ENCODE results near the gene UBE2E3.
A peak's percentile ranks its signal among the peaks of the same experiment; 100 is the strongest.

Gene UBE2E3

GRCh38 chr2:180978903-180979748, 1.3 kb upstream of the UBE2E3 start:
- TF ChIP-seq, protein P1, sequence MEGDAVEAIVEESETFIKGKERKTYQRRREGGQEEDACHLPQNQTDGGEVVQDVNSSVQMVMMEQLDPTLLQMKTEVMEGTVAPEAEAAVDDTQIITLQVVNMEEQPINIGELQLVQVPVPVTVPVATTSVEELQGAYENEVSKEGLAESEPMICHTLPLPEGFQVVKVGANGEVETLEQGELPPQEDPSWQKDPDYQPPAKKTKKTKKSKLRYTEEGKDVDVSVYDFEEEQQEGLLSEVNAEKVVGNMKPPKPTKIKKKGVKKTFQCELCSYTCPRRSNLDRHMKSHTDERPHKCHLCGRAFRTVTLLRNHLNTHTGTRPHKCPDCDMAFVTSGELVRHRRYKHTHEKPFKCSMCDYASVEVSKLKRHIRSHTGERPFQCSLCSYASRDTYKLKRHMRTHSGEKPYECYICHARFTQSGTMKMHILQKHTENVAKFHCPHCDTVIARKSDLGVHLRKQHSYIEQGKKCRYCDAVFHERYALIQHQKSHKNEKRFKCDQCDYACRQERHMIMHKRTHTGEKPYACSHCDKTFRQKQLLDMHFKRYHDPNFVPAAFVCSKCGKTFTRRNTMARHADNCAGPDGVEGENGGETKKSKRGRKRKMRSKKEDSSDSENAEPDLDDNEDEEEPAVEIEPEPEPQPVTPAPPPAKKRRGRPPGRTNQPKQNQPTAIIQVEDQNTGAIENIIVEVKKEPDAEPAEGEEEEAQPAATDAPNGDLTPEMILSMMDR (conservative IDR thresholded peaks at IDR 0.05): no peak

DNA sequence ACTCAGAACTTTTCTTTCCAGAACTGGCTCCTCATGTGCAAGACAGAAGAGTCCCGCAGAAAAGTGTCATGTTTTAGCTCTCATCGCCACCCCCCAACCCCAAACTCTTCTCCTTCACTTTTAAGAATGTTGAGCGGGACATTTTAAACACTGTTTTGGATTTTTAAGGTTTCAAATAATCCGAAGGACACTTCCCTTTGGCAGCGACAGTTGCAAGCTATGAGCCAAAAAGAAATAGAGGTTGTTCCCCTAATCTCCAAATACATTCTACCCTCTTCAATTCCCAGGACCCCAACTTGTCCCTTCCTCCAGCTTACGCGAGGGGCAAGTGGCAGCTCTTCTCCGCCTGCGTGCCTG, 678 bp upstream of the UBE2E3 start:
- TF ChIP-seq, protein P1 (conservative IDR thresholded peaks at IDR 0.05): no peak

More at GRCh38 chr2:180978903-180979748, 1.3 kb upstream of the UBE2E3 start:
- no peak overlapping the region for H3K27ac ChIP-seq

DNA sequence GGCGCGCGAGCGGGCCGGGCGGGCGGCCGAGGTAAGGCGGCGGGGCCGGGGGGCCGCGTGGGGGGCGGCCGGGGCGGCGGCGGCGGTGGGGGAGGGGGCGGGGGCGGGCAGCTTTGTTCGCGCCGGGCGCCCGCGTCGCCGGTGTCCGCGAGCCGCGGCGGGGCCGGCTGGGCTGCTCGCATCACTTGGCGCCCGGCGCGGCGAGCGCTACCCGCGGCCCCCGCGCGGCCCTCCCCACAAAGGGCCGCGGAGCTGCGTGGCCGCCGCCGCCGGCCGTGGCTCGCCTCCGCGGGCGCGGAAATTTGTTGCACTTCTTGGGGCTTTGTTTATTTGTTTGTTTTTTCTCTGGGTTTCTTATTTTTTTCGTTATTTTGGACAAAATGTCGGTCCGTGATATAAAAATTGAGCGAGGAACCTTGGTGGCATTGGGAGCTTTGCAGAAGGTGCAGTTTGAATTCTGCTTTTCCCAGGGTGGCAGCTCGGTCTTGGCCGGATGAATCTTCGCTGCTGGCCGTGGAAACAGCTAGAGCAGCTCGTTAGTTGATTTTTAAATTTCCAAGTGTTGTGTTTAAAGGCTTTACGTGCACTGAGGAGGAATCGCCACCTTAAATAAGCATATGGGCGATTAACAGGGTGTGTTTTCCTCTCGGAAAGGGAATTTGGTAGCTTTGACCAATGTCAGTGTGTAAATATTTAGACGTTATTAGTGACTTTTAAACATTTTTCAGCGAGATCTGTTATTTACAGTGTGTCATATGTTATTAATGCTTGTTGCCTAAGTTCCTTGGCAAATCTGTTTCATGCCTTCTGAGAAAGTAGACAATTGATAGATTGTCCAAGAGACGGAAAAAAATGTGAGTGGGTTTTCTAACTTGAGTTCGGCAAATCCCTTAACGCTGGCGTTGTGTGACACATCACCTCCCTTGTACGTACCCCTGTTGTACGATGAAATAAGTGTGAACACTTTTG, 822 bp downstream of the UBE2E3 start:
- H3K27ac ChIP-seq: peak overlapping the region; percentile 68
- TF ChIP-seq, protein P1 (conservative IDR thresholded peaks at IDR 0.05): peak; percentile 8; the same call in 1 of the 2 replicates

More for the DNA sequence above, 678 bp upstream of the UBE2E3 start:
- peak overlapping the region; percentile 68 for H3K27ac ChIP-seq

GRCh38 chr2:180983468-180984242, 3.2 kb downstream of the UBE2E3 start:
- H3K27ac ChIP-seq: peak overlapping the region; percentile 24; the same call in 1 of the 2 replicates
- TF ChIP-seq, protein P1 (conservative IDR thresholded peaks at IDR 0.05): peak; percentile 66

GRCh38 chr2:180985771-180986395, 5.5 kb downstream of the UBE2E3 start:
- TF ChIP-seq, protein P1 (conservative IDR thresholded peaks at IDR 0.05): no peak
- H3K27ac ChIP-seq: no peak overlapping the region

- H3K27ac ChIP-seq: no peak overlapping the region
- TF ChIP-seq, protein P1 (conservative IDR thresholded peaks at IDR 0.05): no peak
Measured at GRCh38 chr2:180987146-180987545, 6.7 kb downstream of the UBE2E3 start.

Data from VCaP (cell line).